Activated T-cell treated with anti-CD3 and anti-CD28 coated beads for 24 hours (primary cell): ENCODE results near the gene GSTO1.

ENCODE experiments used
- DNase-seq: peaks from one replicate; pipeline ENCODE4 v3.0.0-alpha.2; 2020; ENCODE audit warnings: low read depth

GSTO1 gene

DNA sequence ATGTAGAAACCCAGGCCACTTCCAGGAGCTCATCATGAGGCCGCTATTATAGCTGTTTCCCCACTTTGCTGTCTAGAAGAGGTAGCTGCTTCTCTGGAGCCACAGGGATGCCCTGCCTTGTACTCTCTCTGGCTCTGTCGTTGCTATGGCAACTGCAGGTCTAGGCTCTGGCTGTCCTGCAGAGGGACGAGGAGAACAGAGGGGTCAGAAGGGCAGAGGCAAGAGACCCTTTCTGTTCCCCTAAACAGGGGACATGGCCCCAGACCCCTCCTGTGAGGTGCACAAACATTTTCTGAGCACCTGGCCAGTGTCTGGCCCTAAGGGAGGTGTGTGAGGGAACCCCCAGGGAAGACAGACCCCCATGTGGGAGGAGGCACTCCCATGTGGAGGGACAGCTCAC, 52.2 kb downstream of the GSTO1 start:
- no peak for DNase-seq

DNA sequence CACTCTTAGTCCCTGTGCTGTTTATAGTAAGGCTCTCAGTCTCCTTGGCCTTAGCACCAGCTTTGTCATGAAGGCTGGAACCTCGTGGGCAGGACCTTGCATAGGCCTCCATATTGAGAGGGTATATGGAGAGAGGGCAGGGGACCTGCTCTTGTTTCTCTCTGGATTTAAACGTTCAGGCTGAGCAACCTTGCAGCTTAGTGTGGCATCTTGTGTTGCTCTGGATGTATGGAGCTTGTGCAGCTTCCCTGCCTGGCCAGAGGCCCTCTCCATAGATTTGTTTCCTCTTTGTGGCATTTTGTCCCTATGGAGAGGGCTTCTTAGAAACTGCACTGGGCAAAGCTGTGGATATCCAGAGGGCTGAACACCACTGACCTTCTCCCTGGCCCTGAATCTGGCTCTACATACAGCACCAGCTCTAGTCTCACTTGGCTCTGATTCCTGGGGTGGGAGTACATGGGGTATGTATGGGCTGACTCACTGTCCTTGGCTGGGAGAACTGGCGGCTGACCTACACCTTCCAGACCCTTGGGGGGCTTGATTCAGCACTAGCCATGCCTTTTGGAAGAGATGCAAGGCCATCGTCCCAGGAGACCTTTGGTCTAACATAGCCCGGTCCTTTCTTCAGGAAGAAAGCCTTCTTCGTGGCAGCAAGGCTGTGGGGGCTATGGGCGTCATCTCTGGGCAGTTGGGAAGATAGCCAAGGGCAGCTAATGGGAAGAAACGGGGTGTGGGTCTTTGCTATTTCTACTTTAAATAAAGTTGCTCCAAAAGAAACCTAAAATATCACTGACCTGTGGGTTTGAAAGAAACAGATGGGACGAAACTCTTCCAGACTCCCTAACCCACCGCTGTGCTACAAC, 53.1 kb downstream of the GSTO1 start:
- DNase-seq, result no peak

DNA sequence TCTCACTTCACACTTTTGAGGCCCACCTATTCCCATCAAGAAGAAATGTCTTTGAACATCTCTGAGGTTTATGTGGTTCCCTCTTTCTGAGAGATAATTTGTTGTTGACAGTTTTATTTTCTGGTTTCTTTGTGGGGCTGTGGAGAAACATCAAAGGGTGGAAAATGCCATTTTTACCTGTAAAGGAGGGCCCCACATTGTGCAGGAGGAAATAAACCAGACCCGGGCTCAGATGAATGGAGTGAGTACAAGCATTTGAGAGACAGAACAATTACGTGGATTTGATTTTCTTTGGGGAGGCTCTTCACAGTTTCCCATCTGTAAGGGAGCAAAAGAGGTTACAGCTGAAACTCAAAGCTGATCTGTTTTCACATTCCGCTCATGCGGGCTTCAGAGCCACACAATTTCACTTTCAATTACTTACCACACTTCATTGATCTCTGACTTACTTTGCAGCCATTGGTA, 53.8 kb downstream of the GSTO1 start:
- DNase-seq, result no peak

DNA sequence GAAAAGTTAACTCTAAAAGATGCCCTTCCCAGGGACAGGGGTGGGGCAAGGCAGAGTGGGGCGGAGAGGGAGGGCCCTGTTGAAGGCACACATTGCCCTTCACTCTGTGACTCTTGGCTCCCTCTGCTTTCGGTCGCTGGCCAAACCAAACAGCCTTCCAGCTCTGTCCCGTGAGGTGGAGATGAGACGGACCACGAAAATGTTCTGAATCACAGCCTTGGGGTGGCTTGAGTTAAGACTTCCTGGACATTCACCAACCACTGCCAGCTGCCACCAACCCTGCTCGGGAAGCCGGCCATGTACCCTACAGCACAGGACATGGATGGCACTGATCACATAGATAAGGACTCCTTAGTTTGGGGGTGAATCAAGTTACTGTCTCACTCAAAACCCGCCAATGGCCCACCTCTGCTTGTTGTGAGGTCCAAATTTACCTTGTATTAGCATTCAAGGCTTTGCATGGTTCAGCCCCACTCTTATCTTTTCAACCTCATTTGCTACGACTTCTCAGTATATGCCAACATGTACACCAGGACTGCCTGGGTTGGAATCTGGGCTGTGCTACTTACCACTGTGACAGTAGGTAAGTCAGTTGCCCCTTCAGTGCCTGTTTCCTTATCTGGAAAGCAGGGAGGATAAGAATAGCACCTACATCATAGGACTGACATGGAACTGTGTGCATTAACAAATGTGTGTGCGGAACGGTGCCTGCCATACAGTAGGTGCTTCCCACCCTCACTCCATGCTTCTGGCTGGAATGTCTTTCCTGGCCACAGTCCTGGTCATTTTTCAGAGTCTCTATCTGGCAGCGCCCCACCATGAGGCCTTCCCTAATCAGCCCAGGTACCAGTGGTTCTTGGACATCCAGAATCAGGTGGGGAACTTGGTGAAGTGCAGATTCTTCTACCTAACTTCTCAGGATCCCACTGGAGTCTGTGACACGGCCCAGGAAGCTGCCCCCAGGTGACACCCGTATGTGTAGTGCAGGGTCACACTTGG, 55.6 kb downstream of the GSTO1 start:
- no peak for DNase-seq

DNA sequence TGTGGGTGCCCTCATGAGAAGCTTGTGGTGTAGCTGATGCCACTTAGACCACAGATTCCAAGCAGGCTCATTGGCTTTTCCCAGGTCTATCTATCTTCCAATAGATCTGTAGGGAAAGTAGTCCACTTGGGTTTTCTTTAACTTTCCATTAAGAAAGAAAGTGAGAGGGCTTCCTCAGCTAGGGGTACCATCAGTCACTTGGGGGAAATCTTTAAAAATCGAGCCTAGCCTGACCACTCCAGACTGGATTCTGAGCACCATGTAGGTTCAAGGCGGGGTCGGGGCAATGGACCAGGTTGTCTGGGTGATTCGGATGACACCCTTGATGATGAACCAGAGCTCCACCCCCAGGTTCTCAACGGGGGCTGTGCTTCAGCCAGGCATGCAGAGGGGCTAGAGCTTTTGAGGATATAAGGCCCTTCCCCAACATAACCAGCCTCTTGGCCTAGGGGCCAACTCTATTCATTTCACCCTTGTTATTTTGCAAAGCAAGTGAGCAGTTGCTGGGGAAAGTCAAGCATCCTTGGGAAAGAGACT, 56.6 kb downstream of the GSTO1 start:
- no peak for DNase-seq

DNA sequence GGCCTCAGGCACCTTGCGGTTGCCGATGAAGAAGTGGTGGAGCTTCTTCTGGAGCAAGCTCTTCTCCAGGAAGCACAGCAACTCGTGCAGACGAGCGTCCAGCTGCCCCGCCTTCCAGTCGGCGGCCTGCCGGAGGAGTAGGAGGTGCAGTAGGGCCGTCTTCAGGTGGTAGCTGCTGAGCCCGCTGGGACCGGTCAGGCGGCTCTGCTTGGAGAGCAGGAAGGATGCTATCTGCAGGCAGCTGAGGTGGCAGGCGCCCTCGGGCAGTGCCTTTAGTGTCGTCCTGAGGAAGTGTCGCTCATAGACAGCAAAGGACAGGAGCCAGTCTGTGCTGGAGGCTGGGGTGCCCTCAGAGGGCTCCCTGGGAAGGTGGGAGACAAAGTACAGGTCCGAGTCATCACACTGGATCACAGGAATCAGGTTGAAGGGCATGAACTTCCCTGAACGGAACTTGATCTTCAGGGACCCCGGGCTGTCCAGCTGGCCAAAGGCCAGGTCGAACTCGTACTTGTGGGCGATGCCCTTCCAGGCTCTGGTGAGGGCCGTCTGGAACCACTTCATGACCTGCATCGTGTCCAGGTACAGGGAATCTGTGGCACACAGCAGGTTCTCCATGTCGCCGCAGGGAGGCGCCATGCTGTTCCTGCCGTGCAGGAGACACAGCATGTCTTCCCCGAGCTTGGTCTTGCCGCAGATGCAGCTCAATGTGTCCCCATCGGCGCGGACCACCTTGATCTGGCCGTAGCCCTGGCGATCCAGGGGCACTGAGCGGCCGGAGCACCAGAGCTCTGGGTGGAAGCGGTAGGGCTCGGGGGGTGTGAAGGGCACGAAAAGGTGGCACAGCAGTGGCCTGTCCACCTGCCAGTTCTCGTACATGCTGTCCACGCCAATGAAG, 60.1 kb downstream of the GSTO1 start:
- DNase-seq, result no peak

DNA sequence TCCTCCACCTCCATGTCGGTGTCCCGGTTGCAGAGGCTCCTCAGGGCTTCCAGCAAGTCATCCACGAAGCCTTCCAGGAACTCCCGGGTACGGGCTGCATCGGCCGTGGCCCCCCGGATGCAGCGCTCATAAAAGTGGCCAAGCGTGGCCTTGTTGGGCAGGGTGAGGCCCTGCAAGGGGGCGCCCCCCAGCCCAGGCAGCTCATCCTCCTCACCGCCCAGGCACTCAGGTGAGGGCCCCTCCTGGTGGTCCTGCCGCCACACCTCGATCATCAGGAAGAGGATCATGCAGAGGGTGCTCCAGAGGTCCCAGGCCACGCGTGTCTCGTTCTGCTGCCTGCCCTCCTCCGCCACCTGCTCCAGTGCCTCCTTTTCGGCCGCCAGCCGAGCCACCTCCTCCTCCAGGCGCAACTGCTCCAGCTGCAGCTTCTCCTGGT, 60.8 kb downstream of the GSTO1 start:
- no peak for DNase-seq

DNA sequence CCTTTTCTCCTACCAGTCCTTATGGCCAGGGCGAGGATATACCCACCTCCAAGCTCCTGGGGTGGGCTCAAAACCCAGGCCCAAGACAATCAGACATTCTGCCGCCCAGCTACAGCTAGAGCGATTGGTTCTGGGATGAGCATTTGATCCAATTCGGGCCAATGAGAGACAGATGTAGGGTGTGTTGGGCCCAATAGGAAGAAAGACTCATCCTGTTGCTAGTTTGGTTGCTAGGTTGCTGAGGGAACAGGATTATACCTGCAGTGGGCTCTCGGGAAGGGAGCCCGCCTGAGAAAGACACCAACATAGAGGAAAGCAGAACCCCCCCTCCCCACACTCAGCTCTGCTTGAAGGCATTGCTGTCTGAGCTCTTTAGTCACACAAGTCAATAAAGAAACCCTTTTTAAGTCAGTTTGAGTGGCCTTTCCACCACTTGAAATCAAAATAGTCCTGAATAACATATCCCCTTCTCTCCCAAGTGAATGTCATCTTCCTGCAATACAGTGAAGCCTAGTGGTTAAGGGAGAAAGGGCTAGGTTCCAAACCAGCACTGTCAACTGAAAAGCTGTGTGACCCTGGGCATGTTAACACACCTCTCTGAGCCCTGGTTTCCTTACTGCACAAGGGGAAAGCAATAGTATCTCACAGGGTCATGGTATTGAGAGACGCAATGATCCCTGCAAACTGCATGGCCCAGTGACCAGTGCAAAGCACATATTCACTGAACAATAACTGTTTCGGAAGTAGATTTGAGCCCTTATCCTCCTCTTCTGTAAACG, 61.8 kb downstream of the GSTO1 start:
- no peak for DNase-seq
